Right ventricle myocardium inferior (tissue), 1 donor: ENCODE data around the gene CCDC85A. TPM values are rescaled to one million over a fixed set of nuclear protein-coding genes. Genes with fewer than 3 reads are reported as not detected.

Experiments used
- ATAC-seq: fragments of 200-7000 bp; cut with Tn5 transposase; one replicate; pipeline ENCODE4 v1.9.1; 2020; ENCODE audit warnings: mild to moderate bottlenecking, moderate library complexity
- DNase-seq: peaks from one replicate; pipeline ENCODE4 v3.0.0; 2021; ENCODE audit errors: missing footprints
- intact Hi-C: fragments of 100-400 bp; cut with DNase I; formaldehyde crosslinking; loops from one replicate; pipeline ENCODE4 v1.11.0; 2022
- total RNA-seq: library from RNA; stranded (reverse); fragmentation: NEBNext Ultra II Directional; extraction: Animal tissue kit (Norgen Biotek cat#: 25700); gene quantifications from one replicate; pipeline ENCODE4 v1.2.1, GENCODE V29; 2021
- donor health status: DM: no; HTN: yes; CAD: no; lungs with severe emphysema.

CCDC85A gene
- total RNA-seq, 1 donor from 2014 or later = 5.3 TPM

GRCh38 chr2:56386657-56387056 is 202.9 kb downstream of the CCDC85A start:
- intact Hi-C loops = no loop called here
- DNase-seq = no peak

GRCh38 chr2:56390644-56391043 is 206.9 kb downstream of the CCDC85A start:
- no peak for DNase-seq
- intact Hi-C loops = no loop called here
- no peak for ATAC-seq

More at GRCh38 chr2:56386657-56387056, 202.9 kb downstream of the CCDC85A start:
- ATAC-seq = no peak

GRCh38 chr2:56410140-56410539 is 226.3 kb downstream of the CCDC85A start:
- DNase-seq = no peak
- intact Hi-C loops = no loop called here
- no peak for ATAC-seq

GRCh38 chr2:56416500-56417176 is 232.8 kb downstream of the CCDC85A start:
- intact Hi-C loops = no loop called here
- DNase-seq (no peak), ATAC-seq (no peak)
